Measurements from ENCODE around the gene GPR153.
A peak's percentile ranks its signal among the peaks of the same experiment; 100 is the strongest.

GPR153 gene

DNA sequence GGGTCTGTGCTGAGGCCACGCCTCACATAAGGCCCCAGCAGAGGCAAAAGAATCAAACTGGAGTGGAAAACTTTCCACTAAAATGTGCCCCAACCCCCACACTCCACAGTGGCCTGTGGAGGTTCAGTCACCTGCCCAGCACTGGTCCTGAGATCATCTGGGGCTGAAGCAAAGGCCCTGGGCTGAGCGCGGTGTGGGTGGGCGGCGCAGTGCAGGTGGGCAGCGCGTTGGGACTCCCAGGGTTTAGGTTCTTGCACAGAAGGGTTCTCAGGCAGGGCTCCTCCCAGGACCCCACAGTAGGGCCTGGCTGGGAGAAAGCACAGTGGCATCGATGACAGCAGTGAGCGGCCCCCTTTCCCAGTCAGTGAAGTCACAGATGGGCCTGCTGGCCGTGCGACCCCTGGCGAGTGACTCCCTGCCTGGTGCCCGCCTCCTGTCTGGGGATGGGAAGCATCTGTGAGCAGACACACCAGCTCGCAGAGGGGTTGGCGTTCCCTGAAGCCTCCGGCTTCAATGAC lies 13.8 kb upstream of the GPR153 start:
- Histone ChIP-seq H3K4me1 (ENCODE audit: control insufficient read depth in 1 of 2, insufficient read depth in 2 of 2, low read length in 2 of 2) (peaks cover 22 to 38% of the 10 kb centered on the region in 2 donors), H3K4me3 (ENCODE audit: low read depth in 1 of 2, low read length in 2 of 2) (no peak overlapping the region), H3K27ac (ENCODE audit: low read length) (no peak overlapping the region), H3K27me3 (ENCODE audit: low read depth, low read length) (no peaks in the 10 kb centered on the region), H3K9me3 (ENCODE audit: control insufficient read depth in 1 of 2, low read length in 2 of 2) (no peaks in the 10 kb centered on the region), H3K36me3 (ENCODE audit: control insufficient read depth in 1 of 2, insufficient read depth in 2 of 2, low read length in 2 of 2) (no peaks in the 10 kb centered on the region)

DNA sequence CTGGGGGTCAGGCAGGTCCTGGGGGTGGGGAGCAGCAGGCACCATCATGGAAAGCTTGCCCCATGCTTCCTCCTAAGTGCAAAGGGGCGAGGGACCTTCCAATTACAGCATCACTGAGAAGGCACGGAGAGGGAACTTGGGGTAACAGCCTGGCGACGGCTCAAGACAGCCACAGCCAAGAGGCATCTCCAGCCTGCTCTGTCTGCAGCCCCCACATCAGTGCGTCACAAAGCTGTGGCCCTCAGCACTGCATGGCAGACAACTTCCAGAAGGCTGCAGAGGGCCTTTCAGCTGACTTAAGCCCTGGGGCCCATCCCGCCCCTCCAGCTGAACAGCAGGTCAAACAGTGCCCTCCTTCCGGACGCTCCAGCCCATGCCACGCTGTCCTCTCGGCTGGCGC lies 13.2 kb upstream of the GPR153 start:
- Histone ChIP-seq H3K36me3 (ENCODE audit: control insufficient read depth in 1 of 2, insufficient read depth in 2 of 2, low read length in 2 of 2) (no peaks in the 10 kb centered on the region), H3K4me1 (ENCODE audit: control insufficient read depth in 1 of 2, insufficient read depth in 2 of 2, low read length in 2 of 2) (peaks cover 22 to 44% of the 10 kb centered on the region in 2 donors), H3K4me3 (ENCODE audit: low read depth in 1 of 2, low read length in 2 of 2) (no peak overlapping the region), H3K27me3 (ENCODE audit: low read depth, low read length) (no peaks in the 10 kb centered on the region), H3K27ac (ENCODE audit: low read length) (no peak overlapping the region), H3K9me3 (ENCODE audit: control insufficient read depth in 1 of 2, low read length in 2 of 2) (no peaks in the 10 kb centered on the region)

DNA sequence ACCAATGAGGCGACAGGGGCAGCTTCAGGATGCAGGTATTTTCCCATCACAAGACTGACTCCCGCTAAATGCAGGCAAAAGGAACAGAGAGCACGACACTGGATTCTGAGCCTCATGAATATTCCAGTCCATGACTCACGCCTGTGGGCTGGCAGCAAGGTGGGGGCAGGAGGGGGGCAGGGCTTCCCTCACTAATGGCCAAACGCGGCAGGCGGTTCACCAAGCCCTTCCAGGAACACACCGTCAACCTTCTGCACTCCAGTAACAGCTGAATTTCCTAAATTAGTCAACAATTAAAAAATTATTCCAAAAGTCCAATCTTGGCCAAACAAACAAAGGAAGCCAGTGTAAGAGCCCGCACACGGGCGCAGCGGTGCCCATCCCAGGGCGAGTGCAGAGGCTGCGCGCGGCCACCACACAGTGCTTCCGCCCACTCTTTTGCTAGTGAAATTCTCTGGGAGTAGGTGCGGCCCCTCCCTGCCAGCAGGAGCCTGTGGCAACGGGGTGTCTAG lies 12.5 kb upstream of the GPR153 start:
- H3K4me3 ChIP-seq (ENCODE audit: low read depth in 1 of 2, low read length in 2 of 2) = no peak overlapping the region
- peaks cover 22 to 51% of the 10 kb centered on the region in 2 donors for H3K4me1 ChIP-seq (ENCODE audit: control insufficient read depth in 1 of 2, insufficient read depth in 2 of 2, low read length in 2 of 2)

DNA sequence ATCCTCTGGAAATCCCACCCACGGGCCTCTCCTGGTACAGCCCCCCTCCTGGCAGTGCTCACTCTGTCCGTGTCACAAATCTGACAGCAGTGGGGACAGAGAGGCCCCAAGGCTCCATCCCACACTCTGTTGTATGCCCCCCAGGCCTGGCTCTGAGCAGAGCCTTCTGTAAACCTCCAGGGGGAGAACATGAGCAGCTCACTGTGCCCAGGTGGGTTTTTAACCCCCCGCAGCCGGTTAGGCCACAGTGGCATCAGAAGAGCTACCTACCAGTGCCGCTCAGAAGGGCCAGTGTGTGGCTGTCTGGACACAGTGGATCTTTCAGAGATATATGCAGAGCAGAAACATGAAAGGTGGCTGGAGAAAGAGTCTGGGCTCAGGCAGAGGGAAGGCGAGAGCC lies 12.0 kb upstream of the GPR153 start:
- Histone ChIP-seq H3K9me3 (ENCODE audit: control insufficient read depth in 1 of 2, low read length in 2 of 2) (no peaks in the 10 kb centered on the region), H3K4me3 (ENCODE audit: low read depth in 1 of 2, low read length in 2 of 2) (no peak overlapping the region), H3K27ac (ENCODE audit: low read length) (peak overlapping the region; percentile 60), H3K36me3 (ENCODE audit: control insufficient read depth in 1 of 2, insufficient read depth in 2 of 2, low read length in 2 of 2) (no peaks in the 10 kb centered on the region), H3K27me3 (ENCODE audit: low read depth, low read length) (no peaks in the 10 kb centered on the region), H3K4me1 (ENCODE audit: control insufficient read depth in 1 of 2, insufficient read depth in 2 of 2, low read length in 2 of 2) (peaks cover 22 to 52% of the 10 kb centered on the region in 2 donors)

More for the DNA sequence above, 12.5 kb upstream of the GPR153 start:
- H3K36me3 ChIP-seq (ENCODE audit: control insufficient read depth in 1 of 2, insufficient read depth in 2 of 2, low read length in 2 of 2) = no peaks in the 10 kb centered on the region
- H3K9me3 ChIP-seq (ENCODE audit: control insufficient read depth in 1 of 2, low read length in 2 of 2) = no peaks in the 10 kb centered on the region
- H3K27ac ChIP-seq (ENCODE audit: low read length) = peak overlapping the region; percentile 60
- H3K27me3 ChIP-seq (ENCODE audit: low read depth, low read length) = no peaks in the 10 kb centered on the region

DNA sequence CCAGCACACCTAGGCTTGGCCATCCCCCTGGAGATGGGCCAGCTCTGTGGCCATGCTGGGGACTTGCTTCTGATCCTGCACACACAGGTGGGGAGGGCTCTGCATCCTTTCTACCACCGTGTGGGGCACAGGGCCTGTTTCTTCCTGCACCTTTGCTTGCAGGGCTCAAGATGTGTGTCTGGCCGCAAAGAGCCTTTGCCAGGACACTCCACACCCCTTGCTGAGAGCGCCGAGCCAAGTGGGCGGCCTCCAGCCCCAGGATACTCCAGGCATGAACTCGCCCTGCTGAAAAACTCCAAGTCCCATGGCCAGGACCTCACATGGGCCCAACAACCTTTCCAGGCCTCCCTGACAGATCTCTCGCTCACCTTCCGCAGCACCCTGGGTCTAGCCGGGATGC lies 11.6 kb upstream of the GPR153 start:
- Histone ChIP-seq H3K4me1 (ENCODE audit: control insufficient read depth in 1 of 2, insufficient read depth in 2 of 2, low read length in 2 of 2) (peaks cover 22 to 52% of the 10 kb centered on the region in 2 donors), H3K9me3 (ENCODE audit: control insufficient read depth in 1 of 2, low read length in 2 of 2) (no peaks in the 10 kb centered on the region), H3K27ac (ENCODE audit: low read length) (peak overlapping the region; percentile 60), H3K4me3 (ENCODE audit: low read depth in 1 of 2, low read length in 2 of 2) (no peak overlapping the region), H3K27me3 (ENCODE audit: low read depth, low read length) (no peaks in the 10 kb centered on the region), H3K36me3 (ENCODE audit: control insufficient read depth in 1 of 2, insufficient read depth in 2 of 2, low read length in 2 of 2) (no peaks in the 10 kb centered on the region)

DNA sequence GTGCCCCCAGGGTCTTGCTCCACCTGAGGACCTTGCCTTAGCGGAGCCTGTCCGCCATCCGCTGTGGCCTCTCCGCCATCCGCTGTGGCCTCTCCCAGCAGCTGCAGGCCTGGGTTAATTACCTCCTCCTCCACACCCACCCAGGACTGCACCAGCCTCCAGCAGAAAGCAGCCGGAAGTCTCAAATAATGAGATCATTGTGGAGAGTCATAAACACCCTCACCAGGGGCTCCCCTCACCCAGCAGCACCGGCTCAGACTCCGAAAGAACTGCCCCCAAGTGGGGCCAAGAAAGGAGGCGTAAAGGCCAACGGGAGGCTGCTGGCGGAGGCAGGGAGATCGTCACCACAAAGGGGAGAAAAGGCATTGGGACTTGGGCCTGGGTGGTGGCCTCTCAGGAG lies 10.7 kb upstream of the GPR153 start:
- Histone ChIP-seq H3K27ac (ENCODE audit: low read length) (no peak overlapping the region), H3K27me3 (ENCODE audit: low read depth, low read length) (no peaks in the 10 kb centered on the region), H3K9me3 (ENCODE audit: control insufficient read depth in 1 of 2, low read length in 2 of 2) (no peaks in the 10 kb centered on the region), H3K4me1 (ENCODE audit: control insufficient read depth in 1 of 2, insufficient read depth in 2 of 2, low read length in 2 of 2) (peaks cover 22 to 46% of the 10 kb centered on the region in 2 donors), H3K4me3 (ENCODE audit: low read depth in 1 of 2, low read length in 2 of 2) (no peak overlapping the region), H3K36me3 (ENCODE audit: control insufficient read depth in 1 of 2, insufficient read depth in 2 of 2, low read length in 2 of 2) (no peaks in the 10 kb centered on the region)

DNA sequence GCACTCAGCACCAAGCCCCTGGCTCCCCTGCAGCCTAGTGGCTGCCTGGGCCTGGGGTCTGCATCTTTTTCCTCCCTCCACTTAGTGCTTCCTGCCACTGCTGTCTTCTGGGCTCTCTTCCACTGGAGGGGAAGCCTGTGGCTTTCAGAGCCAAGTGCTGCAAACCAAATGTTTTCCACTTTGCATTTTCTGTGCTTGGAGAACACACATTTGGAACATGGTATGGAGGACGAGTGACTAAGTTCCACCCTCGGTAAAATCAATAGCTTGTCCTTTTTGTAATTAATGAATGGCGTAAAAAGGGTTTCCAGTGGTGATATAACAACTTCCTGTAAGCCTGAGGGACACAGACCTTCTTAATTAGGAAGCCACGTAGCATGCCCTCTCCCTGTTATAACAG lies 10.1 kb upstream of the GPR153 start:
- no peaks in the 10 kb centered on the region for H3K9me3 ChIP-seq (ENCODE audit: control insufficient read depth in 1 of 2, low read length in 2 of 2)
- H3K4me3 ChIP-seq (ENCODE audit: low read depth in 1 of 2, low read length in 2 of 2) = no peak overlapping the region
- no peaks in the 10 kb centered on the region for H3K27me3 ChIP-seq (ENCODE audit: low read depth, low read length)
- H3K4me1 ChIP-seq (ENCODE audit: control insufficient read depth in 1 of 2, insufficient read depth in 2 of 2, low read length in 2 of 2) = peaks cover 22 to 44% of the 10 kb centered on the region in 2 donors
- H3K36me3 ChIP-seq (ENCODE audit: control insufficient read depth in 1 of 2, insufficient read depth in 2 of 2, low read length in 2 of 2) = no peaks in the 10 kb centered on the region
- no peak overlapping the region for H3K27ac ChIP-seq (ENCODE audit: low read length)

DNA sequence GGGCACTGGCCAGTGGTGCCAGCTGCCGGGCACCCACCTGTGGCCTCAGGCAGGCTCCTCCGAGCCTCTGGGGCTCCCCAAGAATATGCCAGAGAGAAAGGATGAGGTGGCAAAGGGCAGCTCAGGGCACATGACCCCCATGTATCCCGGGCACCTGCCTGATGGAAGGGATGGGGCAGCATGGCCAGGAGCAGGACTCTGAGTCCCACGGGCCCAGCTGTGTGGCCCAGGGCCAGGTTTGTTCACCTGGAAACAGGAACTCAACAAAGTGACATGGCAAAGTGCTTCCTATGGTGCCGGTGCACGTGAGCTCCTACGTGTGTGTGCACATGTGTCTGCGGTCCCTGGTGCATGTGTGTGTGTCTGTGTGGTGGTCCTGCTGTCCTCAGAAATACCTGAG lies 9.5 kb upstream of the GPR153 start:
- H3K27ac ChIP-seq (ENCODE audit: low read length) = no peak overlapping the region
- no peaks in the 10 kb centered on the region for H3K36me3 ChIP-seq (ENCODE audit: control insufficient read depth in 1 of 2, insufficient read depth in 2 of 2, low read length in 2 of 2)
- H3K4me3 ChIP-seq (ENCODE audit: low read depth in 1 of 2, low read length in 2 of 2) = no peak overlapping the region
- H3K27me3 ChIP-seq (ENCODE audit: low read depth, low read length) = no peaks in the 10 kb centered on the region
- no peaks in the 10 kb centered on the region for H3K9me3 ChIP-seq (ENCODE audit: control insufficient read depth in 1 of 2, low read length in 2 of 2)
- peaks cover 22 to 45% of the 10 kb centered on the region in 2 donors for H3K4me1 ChIP-seq (ENCODE audit: control insufficient read depth in 1 of 2, insufficient read depth in 2 of 2, low read length in 2 of 2)

DNA sequence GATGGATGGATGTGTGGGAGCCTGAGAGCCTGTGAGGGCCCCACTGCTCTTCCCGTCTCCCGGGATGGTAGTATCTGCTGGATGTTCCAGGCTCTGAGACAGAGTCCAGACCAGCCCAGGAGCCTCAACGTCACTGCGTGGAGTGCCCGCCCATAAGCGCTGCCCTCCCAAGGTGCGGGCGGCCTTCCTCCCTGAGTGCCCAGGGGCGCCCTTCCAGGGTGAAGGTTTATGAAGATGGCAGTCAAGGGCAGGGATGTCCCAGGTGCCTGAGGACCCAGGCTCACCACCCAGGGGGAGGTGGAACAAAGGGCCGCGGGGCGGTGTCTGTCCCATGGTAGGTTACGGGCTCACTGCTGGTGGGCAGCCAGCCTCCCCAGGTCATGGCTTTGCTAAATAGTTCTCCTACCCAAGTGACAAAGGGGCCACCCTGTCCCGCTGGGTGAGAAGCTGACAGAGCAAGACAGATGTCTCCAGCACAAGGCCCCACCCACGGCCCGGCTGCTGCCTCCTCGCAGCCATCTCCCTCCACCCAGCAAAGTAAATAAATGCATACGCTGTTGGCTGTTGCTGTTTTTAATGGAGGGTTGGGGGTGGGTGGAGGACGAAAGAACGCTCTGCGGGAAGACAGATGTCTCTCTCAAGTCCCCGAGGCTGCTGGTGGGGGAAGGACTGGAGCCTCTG lies 9.0 kb upstream of the GPR153 start:
- Histone ChIP-seq H3K27ac (ENCODE audit: low read length) (no peak overlapping the region), H3K9me3 (ENCODE audit: control insufficient read depth in 1 of 2, low read length in 2 of 2) (no peaks in the 10 kb centered on the region), H3K4me3 (ENCODE audit: low read depth in 1 of 2, low read length in 2 of 2) (no peak overlapping the region), H3K27me3 (ENCODE audit: low read depth, low read length) (no peaks in the 10 kb centered on the region), H3K4me1 (ENCODE audit: control insufficient read depth in 1 of 2, insufficient read depth in 2 of 2, low read length in 2 of 2) (peaks cover 22 to 48% of the 10 kb centered on the region in 2 donors), H3K36me3 (ENCODE audit: control insufficient read depth in 1 of 2, insufficient read depth in 2 of 2, low read length in 2 of 2) (no peaks in the 10 kb centered on the region)

DNA sequence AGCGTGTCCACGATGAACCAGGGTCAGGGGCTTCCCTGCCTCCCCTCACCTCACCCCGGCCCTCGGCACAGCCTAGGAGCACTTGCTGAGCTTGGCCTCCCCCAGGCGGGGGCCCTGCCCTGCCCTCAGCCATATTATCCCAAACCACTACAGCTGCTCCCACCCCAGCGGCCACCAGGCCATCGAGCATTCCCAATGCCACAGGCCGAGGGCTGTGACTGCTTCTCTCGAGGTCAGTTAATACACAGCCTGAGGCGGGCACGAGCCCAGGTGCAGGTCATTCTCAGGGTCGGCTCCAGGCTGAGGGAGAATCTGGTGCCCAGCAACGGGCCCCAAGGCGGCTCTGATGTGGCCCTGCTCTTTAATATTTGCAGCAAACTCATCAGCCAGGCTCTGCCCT lies 8.4 kb upstream of the GPR153 start:
- Histone ChIP-seq H3K4me3 (ENCODE audit: low read depth in 1 of 2, low read length in 2 of 2) (no peak overlapping the region), H3K4me1 (ENCODE audit: control insufficient read depth in 1 of 2, insufficient read depth in 2 of 2, low read length in 2 of 2) (peaks cover 22 to 52% of the 10 kb centered on the region in 2 donors), H3K27me3 (ENCODE audit: low read depth, low read length) (no peaks in the 10 kb centered on the region), H3K36me3 (ENCODE audit: control insufficient read depth in 1 of 2, insufficient read depth in 2 of 2, low read length in 2 of 2) (no peaks in the 10 kb centered on the region), H3K27ac (ENCODE audit: low read length) (no peak overlapping the region), H3K9me3 (ENCODE audit: control insufficient read depth in 1 of 2, low read length in 2 of 2) (no peaks in the 10 kb centered on the region)

DNA sequence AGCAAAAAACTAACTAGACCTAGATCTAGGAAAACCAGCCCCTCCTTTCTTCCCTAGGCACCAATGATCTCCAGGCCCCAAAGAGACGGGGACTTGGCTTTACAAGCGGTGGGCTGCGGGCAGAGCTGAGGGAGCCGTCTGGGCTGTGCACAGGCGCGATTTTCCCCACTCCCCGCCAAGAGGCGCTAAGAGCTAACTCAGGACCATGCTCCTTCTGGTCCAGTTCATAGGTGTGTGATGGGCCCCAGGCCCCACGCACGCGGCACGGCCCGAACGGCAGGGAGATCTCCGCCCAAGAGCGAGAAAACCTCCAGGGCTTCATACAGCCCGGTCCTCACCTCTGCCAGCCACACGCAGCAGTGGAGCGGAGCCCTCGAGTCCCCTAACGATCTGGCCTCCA lies 7.5 kb upstream of the GPR153 start:
- peaks cover 22 to 61% of the 10 kb centered on the region in 2 donors for H3K4me1 ChIP-seq (ENCODE audit: control insufficient read depth in 1 of 2, insufficient read depth in 2 of 2, low read length in 2 of 2)
- H3K9me3 ChIP-seq (ENCODE audit: control insufficient read depth in 1 of 2, low read length in 2 of 2) = no peaks in the 10 kb centered on the region
- no peak overlapping the region for H3K27ac ChIP-seq (ENCODE audit: low read length)
- H3K27me3 ChIP-seq (ENCODE audit: low read depth, low read length) = no peaks in the 10 kb centered on the region
- H3K36me3 ChIP-seq (ENCODE audit: control insufficient read depth in 1 of 2, insufficient read depth in 2 of 2, low read length in 2 of 2) = no peaks in the 10 kb centered on the region
- H3K4me3 ChIP-seq (ENCODE audit: low read depth in 1 of 2, low read length in 2 of 2) = no peak overlapping the region

Data from muscle layer of duodenum (tissue), 2 donors.